ENCODE measurements around the gene PTPRM. TPM values are rescaled to one million over a fixed set of nuclear protein-coding genes. Genes with fewer than 3 reads are reported as not detected.

PTPRM gene
- polyA plus RNA-seq, 1 experiment, result 81.1 TPM

- ChIA-PET POLR2A (no interaction called here), CTCF (interaction anchor here (1.2 kb wide), 1 partner anchor 490 kb away, joined by 8 read pairs; no protein-coding TSS in a partner anchor)
- TF ChIP-seq, protein P1, sequence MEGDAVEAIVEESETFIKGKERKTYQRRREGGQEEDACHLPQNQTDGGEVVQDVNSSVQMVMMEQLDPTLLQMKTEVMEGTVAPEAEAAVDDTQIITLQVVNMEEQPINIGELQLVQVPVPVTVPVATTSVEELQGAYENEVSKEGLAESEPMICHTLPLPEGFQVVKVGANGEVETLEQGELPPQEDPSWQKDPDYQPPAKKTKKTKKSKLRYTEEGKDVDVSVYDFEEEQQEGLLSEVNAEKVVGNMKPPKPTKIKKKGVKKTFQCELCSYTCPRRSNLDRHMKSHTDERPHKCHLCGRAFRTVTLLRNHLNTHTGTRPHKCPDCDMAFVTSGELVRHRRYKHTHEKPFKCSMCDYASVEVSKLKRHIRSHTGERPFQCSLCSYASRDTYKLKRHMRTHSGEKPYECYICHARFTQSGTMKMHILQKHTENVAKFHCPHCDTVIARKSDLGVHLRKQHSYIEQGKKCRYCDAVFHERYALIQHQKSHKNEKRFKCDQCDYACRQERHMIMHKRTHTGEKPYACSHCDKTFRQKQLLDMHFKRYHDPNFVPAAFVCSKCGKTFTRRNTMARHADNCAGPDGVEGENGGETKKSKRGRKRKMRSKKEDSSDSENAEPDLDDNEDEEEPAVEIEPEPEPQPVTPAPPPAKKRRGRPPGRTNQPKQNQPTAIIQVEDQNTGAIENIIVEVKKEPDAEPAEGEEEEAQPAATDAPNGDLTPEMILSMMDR (IDR thresholded peaks at IDR 0.05; ENCODE audit: low read depth, low read length), result no peak
- H3K27ac ChIP-seq (ENCODE audit: low read depth, low read length), result no peak overlapping the region
- DNase-seq (ENCODE audit: low read depth, low spot score), result no peak
- no peak overlapping the region for H3K4me3 ChIP-seq (ENCODE audit: low read depth, low read length)
- H3K9me3 ChIP-seq (ENCODE audit: control insufficient read depth, insufficient read depth, low read length), result no peaks in the 10 kb centered on the region
- no peaks in the 10 kb centered on the region for H3K27me3 ChIP-seq (ENCODE audit: control insufficient read depth, insufficient read depth, low read length)
Measured at GRCh38 chr18:7900091-7900490, 333.0 kb downstream of the PTPRM start.

DNA sequence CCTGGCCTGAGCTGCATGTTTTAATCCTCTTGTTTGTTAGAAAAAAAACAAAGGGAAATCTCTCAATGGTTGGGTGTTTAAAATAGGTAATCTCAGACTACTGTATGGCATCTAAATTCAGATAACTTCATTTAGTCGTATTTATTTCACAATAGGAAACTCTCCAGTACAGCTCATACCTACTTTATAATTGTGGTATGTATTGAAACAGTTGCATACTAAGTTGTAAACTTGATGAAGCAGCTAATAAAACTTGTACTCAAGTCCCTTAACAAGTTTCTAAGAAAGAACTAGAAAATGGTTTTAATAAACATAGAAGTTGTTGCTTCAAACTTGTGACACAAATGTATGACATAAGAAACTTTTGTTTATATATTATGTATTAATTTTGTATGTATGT lies 334.5 kb downstream of the PTPRM start:
- Histone ChIP-seq H3K27ac (ENCODE audit: low read depth, low read length) (no peak overlapping the region), H3K9me3 (ENCODE audit: control insufficient read depth, insufficient read depth, low read length) (no peaks in the 10 kb centered on the region), H3K27me3 (ENCODE audit: control insufficient read depth, insufficient read depth, low read length) (no peaks in the 10 kb centered on the region), H3K4me3 (ENCODE audit: low read depth, low read length) (no peak overlapping the region)
- TF ChIP-seq, protein P1 (IDR thresholded peaks at IDR 0.05; ENCODE audit: low read depth, low read length), result no peak
- CTCF ChIA-PET, result interaction anchor here (0.6 to 1.1 kb wide), 3 partner anchors 111 to 1097 kb away, joined by 3 read pairs; no protein-coding TSS in a partner anchor
- DNase-seq (ENCODE audit: low read depth, low spot score), result no peak
- POLR2A ChIA-PET, result interaction anchor here (1.2 to 2.2 kb wide), 2 partner anchors 44 to 439 kb away, joined by 3 to 10 read pairs; no protein-coding TSS in a partner anchor

GRCh38 chr18:7902399-7902839 lies 335.3 kb downstream of the PTPRM start:
- H3K27me3 ChIP-seq (ENCODE audit: control insufficient read depth, insufficient read depth, low read length), result no peaks in the 10 kb centered on the region
- no peak overlapping the region; the same call in 1 of the 2 replicates for H3K4me3 ChIP-seq (ENCODE audit: low read depth, low read length)
- peak overlapping the region; percentile 93 for H3K27ac ChIP-seq (ENCODE audit: low read depth, low read length)
- ChIA-PET CTCF (interaction anchor here (0.7 to 1.4 kb wide), 4 partner anchors 13 to 578 kb away, joined by 3 to 7 read pairs (median 4); no protein-coding TSS in a partner anchor), POLR2A (interaction anchor here (0.6 to 2.2 kb wide), 7 partner anchors 23 to 1419 kb away, joined by 3 to 10 read pairs (median 5); no protein-coding TSS in a partner anchor)
- peak; percentile 96 for DNase-seq (ENCODE audit: low read depth, low spot score)
- H3K9me3 ChIP-seq (ENCODE audit: control insufficient read depth, insufficient read depth, low read length), result no peaks in the 10 kb centered on the region
- TF ChIP-seq, protein P1 (IDR thresholded peaks at IDR 0.05; ENCODE audit: low read depth, low read length), result no peak

DNA sequence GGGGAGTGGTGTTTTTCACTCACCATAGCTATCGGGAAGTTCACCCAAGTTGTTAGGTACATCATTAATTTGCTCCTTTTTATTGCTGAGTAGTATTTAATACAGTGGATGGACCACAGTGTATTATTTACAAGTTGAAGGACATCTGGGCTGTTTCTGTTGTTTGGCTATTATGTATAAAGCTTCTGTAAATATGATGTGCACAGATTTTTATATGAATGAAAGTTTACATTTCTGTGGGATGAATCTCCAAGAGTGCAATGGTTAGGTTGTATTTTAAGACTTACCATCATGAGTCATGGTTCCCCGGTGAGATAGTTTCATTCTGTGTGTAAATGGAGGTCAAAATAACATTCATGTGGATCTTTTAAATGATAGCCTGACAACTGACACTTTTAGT lies 337.4 kb downstream of the PTPRM start:
- TF ChIP-seq, protein P1 (IDR thresholded peaks at IDR 0.05; ENCODE audit: low read depth, low read length), result no peak
- ChIA-PET POLR2A (no interaction called here), CTCF (interaction anchor here (1.6 kb wide), 1 partner anchor 11 kb away, joined by 3 read pairs; no protein-coding TSS in a partner anchor)
- Histone ChIP-seq H3K27me3 (ENCODE audit: control insufficient read depth, insufficient read depth, low read length) (no peaks in the 10 kb centered on the region), H3K27ac (ENCODE audit: low read depth, low read length) (no peak overlapping the region), H3K9me3 (ENCODE audit: control insufficient read depth, insufficient read depth, low read length) (no peaks in the 10 kb centered on the region), H3K4me3 (ENCODE audit: low read depth, low read length) (no peak overlapping the region)
- DNase-seq (ENCODE audit: low read depth, low spot score), result peak; percentile 78

DNA sequence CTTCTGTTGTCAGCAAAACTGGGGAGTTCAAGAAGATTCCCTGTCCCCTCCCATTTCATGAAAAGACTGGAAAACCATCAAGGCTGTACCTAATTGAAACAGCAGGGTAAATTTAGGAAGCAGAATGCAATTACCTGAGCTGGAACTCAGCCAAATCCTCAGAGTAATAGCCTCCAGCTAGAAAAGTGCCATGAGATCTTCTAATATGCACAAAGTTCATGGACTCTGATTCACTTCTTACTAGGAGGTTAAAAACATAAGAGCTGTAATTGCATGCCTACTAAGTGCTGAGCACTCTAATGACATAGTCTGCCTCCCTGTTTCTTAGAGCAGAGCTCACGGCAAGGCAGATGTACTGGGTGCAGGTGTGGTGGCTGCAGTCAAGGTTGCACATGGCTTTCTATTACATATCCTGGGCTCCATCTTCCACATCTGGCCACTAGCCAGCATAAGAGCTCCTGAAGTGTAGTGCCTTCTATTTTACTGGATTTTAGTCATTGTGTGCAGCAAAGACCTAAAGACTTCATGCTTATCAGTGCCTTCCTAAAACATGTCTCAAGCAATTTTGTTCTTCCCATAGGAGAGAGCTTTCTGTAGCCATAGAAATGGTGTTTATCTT lies 341.7 kb downstream of the PTPRM start:
- Histone ChIP-seq H3K9me3 (ENCODE audit: control insufficient read depth, insufficient read depth, low read length) (peaks cover 4% of the 10 kb centered on the region; the same call in 1 of the 2 replicates), H3K27ac (ENCODE audit: low read depth, low read length) (no peak overlapping the region), H3K4me3 (ENCODE audit: low read depth, low read length) (no peak overlapping the region), H3K27me3 (ENCODE audit: control insufficient read depth, insufficient read depth, low read length) (no peaks in the 10 kb centered on the region)
- DNase-seq (ENCODE audit: low read depth, low spot score), result no peak
- TF ChIP-seq, protein P1 (IDR thresholded peaks at IDR 0.05; ENCODE audit: low read depth, low read length), result no peak
- CTCF ChIA-PET, result no interaction called here
- POLR2A ChIA-PET, result no interaction called here
